Liver (tissue), 3 donors: ENCODE data around the gene TLNRD1.

ENCODE experiments used
- EGR1 ChIP-seq, 2 donors: IDR thresholded peaks; 2 replicates each; pipeline ENCODE4 v1.6.1; 2016 to 2018; ENCODE audit warnings: antibody characterized with exemption in 2 of 2, low read depth in 2 of 2
- GABPA ChIP-seq, 2 donors: IDR thresholded peaks in 1 of 2; conservative IDR thresholded peaks in 1 of 2; 2 replicates each; pipeline ENCODE4 v1.6.1; 2016; ENCODE audit warnings: antibody characterized with exemption in 2 of 2, mild to moderate bottlenecking in 1 of 2, moderate library complexity in 1 of 2
- SP1 ChIP-seq: IDR thresholded peaks from 2 replicates; pipeline ENCODE4 v1.6.1; 2018; ENCODE audit warnings: antibody characterized with exemption, mild to moderate bottlenecking
- TF ChIP-seq, protein P1 (sequence below): fragments of 150-350 bp; IDR thresholded peaks from 2 replicates; pipeline ENCODE4 v1.5.1; 2017; ENCODE audit warnings: improper control_type of control experiment, low read depth, low read length; ENCODE audit not compliant: missing input control
- TF ChIP-seq, protein P2 (sequence below): IDR thresholded peaks from 2 replicates; pipeline ENCODE4 v1.6.1; 2016; ENCODE audit warnings: antibody characterized with exemption
- TF ChIP-seq, protein P3 (sequence below): IDR thresholded peaks from 2 replicates; pipeline ENCODE4 v1.6.1; 2016; ENCODE audit warnings: antibody characterized with exemption, mild to moderate bottlenecking
- TF ChIP-seq, protein P4 (sequence below): IDR thresholded peaks from 2 replicates; pipeline ENCODE4 v1.6.1; 2016; ENCODE audit warnings: antibody characterized with exemption
- donor health status: healthy.
- donor health status: healthy.

DNA sequence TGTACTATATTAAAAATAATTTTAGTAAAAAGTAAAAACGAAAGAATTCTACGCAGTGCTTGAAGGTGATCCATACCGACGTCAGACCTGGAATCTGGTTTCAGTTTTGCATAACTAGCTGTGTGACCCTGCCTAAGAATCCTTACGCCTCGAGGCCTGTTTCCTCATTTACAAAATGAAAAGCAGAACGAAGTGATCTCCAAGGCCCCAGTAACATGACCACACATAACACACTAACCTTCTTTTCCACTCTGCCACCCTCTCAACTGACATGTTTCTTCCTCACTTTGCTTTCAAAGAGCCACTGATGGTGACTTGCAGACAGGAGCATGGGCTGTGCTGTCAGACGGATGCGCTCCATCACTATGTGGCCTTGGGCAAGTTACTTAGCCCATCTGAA lies 15.9 kb upstream of the TLNRD1 start:
- TF ChIP-seq, protein P1, sequence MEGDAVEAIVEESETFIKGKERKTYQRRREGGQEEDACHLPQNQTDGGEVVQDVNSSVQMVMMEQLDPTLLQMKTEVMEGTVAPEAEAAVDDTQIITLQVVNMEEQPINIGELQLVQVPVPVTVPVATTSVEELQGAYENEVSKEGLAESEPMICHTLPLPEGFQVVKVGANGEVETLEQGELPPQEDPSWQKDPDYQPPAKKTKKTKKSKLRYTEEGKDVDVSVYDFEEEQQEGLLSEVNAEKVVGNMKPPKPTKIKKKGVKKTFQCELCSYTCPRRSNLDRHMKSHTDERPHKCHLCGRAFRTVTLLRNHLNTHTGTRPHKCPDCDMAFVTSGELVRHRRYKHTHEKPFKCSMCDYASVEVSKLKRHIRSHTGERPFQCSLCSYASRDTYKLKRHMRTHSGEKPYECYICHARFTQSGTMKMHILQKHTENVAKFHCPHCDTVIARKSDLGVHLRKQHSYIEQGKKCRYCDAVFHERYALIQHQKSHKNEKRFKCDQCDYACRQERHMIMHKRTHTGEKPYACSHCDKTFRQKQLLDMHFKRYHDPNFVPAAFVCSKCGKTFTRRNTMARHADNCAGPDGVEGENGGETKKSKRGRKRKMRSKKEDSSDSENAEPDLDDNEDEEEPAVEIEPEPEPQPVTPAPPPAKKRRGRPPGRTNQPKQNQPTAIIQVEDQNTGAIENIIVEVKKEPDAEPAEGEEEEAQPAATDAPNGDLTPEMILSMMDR: no peak
- TF ChIP-seq, protein P2, sequence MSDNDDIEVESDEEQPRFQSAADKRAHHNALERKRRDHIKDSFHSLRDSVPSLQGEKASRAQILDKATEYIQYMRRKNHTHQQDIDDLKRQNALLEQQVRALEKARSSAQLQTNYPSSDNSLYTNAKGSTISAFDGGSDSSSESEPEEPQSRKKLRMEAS: no peak
- TF ChIP-seq GABPA (IDR thresholded peaks at IDR 0.05 in 1 of 2, conservative IDR thresholded peaks at IDR 0.05 in 1 of 2) (no peak), EGR1 (IDR thresholded peaks at IDR 0.05; ENCODE audit: low read depth in 2 of 2) (no peak), SP1 (no peak)
- TF ChIP-seq, protein P3, sequence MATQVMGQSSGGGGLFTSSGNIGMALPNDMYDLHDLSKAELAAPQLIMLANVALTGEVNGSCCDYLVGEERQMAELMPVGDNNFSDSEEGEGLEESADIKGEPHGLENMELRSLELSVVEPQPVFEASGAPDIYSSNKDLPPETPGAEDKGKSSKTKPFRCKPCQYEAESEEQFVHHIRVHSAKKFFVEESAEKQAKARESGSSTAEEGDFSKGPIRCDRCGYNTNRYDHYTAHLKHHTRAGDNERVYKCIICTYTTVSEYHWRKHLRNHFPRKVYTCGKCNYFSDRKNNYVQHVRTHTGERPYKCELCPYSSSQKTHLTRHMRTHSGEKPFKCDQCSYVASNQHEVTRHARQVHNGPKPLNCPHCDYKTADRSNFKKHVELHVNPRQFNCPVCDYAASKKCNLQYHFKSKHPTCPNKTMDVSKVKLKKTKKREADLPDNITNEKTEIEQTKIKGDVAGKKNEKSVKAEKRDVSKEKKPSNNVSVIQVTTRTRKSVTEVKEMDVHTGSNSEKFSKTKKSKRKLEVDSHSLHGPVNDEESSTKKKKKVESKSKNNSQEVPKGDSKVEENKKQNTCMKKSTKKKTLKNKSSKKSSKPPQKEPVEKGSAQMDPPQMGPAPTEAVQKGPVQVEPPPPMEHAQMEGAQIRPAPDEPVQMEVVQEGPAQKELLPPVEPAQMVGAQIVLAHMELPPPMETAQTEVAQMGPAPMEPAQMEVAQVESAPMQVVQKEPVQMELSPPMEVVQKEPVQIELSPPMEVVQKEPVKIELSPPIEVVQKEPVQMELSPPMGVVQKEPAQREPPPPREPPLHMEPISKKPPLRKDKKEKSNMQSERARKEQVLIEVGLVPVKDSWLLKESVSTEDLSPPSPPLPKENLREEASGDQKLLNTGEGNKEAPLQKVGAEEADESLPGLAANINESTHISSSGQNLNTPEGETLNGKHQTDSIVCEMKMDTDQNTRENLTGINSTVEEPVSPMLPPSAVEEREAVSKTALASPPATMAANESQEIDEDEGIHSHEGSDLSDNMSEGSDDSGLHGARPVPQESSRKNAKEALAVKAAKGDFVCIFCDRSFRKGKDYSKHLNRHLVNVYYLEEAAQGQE: no peak
- TF ChIP-seq, protein P4, sequence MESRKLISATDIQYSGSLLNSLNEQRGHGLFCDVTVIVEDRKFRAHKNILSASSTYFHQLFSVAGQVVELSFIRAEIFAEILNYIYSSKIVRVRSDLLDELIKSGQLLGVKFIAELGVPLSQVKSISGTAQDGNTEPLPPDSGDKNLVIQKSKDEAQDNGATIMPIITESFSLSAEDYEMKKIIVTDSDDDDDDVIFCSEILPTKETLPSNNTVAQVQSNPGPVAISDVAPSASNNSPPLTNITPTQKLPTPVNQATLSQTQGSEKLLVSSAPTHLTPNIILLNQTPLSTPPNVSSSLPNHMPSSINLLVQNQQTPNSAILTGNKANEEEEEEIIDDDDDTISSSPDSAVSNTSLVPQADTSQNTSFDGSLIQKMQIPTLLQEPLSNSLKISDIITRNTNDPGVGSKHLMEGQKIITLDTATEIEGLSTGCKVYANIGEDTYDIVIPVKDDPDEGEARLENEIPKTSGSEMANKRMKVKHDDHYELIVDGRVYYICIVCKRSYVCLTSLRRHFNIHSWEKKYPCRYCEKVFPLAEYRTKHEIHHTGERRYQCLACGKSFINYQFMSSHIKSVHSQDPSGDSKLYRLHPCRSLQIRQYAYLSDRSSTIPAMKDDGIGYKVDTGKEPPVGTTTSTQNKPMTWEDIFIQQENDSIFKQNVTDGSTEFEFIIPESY: no peak
